KMS-11 (cell line): Measurements from ENCODE around the gene IGFL1.
"Not testable (repeated sequence)": the region's sequence is repeated elsewhere in the genome, so short reads cannot be mapped to it uniquely, and the experiment has no call there.

Source experiments
- H2AFZ ChIP-seq: fragments of 200-600 bp; sonication (generic); 2 replicates; pipeline ENCODE4 v1.6.1; 2016; ENCODE audit warnings: antibody characterized with exemption, mixed run types, low read depth
- H3K27ac ChIP-seq: fragments of 200-600 bp; sonication (generic); 2 replicates; pipeline ENCODE4 v1.6.1; 2016; ENCODE audit warnings: mild to moderate bottlenecking, mixed run types
- H3K27me3 ChIP-seq: fragments of 200-600 bp; sonication (generic); 2 replicates; pipeline ENCODE4 v1.6.1; 2017; ENCODE audit warnings: mild to moderate bottlenecking, low read depth, mixed run types, moderate library complexity; ENCODE audit not compliant: insufficient read depth
- H3K36me3 ChIP-seq: fragments of 200-600 bp; sonication (generic); 2 replicates; pipeline ENCODE4 v1.6.1; 2017; ENCODE audit warnings: mild to moderate bottlenecking, mixed run types; ENCODE audit not compliant: insufficient read depth
- H3K4me1 ChIP-seq: fragments of 200-600 bp; sonication (generic); 2 replicates; pipeline ENCODE4 v1.6.1; 2016; ENCODE audit warnings: mild to moderate bottlenecking, low read depth, mixed run types; ENCODE audit not compliant: poor library complexity, severe bottlenecking
- H3K4me2 ChIP-seq: fragments of 200-600 bp; sonication (generic); 2 replicates; pipeline ENCODE4 v1.7.0; 2016; ENCODE audit warnings: mild to moderate bottlenecking, mixed run types
- H3K4me3 ChIP-seq: fragments of 200-600 bp; sonication (generic); IDR thresholded peaks from 2 replicates; pipeline ENCODE4 v1.6.1; 2017; ENCODE audit warnings: low read depth, low read length, mixed read lengths; ENCODE audit not compliant: insufficient read depth
- H3K79me2 ChIP-seq: fragments of 200-600 bp; sonication (generic); 2 replicates; pipeline ENCODE4 v1.6.1; 2016; ENCODE audit warnings: low read depth, mixed run types; ENCODE audit not compliant: insufficient read depth
- H3K9ac ChIP-seq: fragments of 200-600 bp; sonication (generic); 2 replicates; pipeline ENCODE4 v1.6.1; 2016; ENCODE audit warnings: mild to moderate bottlenecking, mixed run types
- H4K20me1 ChIP-seq: fragments of 200-600 bp; sonication (generic); 2 replicates; pipeline ENCODE4 v1.6.1; 2016; ENCODE audit warnings: mild to moderate bottlenecking, mixed run types; ENCODE audit not compliant: insufficient read depth
- TF ChIP-seq, protein P1 (sequence below): fragments of 200-600 bp; sonication (generic); conservative IDR thresholded peaks from 2 replicates; pipeline ENCODE4 v1.6.1; 2017; ENCODE audit warnings: low read depth, mild to moderate bottlenecking, antibody characterized with exemption, low read length, moderate library complexity, mixed read lengths

IGFL1 gene

DNA sequence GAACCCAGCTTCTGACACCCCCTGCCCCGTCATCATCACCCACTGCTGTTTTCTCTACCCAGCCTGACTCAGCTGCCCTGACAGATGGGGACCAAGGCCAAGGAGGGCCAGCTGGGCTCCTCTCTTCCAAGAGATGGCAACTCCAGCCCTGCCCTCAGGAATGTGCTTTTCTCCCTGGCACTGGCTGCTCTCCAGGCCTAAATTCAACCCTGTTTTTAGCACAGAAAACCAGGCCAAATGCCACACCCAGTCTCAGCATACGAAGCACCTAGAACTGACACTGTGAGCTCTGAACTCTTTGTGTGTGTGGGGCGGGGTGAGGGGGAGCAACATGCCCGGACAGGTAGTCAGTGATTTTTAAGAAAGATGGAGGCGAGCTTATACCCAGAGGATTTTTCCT, 23.4 kb upstream of the IGFL1 start:
- TF ChIP-seq, protein P1, sequence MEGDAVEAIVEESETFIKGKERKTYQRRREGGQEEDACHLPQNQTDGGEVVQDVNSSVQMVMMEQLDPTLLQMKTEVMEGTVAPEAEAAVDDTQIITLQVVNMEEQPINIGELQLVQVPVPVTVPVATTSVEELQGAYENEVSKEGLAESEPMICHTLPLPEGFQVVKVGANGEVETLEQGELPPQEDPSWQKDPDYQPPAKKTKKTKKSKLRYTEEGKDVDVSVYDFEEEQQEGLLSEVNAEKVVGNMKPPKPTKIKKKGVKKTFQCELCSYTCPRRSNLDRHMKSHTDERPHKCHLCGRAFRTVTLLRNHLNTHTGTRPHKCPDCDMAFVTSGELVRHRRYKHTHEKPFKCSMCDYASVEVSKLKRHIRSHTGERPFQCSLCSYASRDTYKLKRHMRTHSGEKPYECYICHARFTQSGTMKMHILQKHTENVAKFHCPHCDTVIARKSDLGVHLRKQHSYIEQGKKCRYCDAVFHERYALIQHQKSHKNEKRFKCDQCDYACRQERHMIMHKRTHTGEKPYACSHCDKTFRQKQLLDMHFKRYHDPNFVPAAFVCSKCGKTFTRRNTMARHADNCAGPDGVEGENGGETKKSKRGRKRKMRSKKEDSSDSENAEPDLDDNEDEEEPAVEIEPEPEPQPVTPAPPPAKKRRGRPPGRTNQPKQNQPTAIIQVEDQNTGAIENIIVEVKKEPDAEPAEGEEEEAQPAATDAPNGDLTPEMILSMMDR = no peak
- Histone ChIP-seq H3K9ac (no peak overlapping the region), H3K4me2 (no peak overlapping the region), H3K27me3 (peaks cover 66% of the 10 kb centered on the region), H3K27ac (no peak overlapping the region), H2AFZ (no peak overlapping the region), H3K4me1 (no peaks in the 10 kb centered on the region), H3K36me3 (no peaks in the 10 kb centered on the region), H4K20me1 (no peaks in the 10 kb centered on the region), H3K79me2 (no peaks in the 10 kb centered on the region), H3K4me3 (no peak overlapping the region)

DNA sequence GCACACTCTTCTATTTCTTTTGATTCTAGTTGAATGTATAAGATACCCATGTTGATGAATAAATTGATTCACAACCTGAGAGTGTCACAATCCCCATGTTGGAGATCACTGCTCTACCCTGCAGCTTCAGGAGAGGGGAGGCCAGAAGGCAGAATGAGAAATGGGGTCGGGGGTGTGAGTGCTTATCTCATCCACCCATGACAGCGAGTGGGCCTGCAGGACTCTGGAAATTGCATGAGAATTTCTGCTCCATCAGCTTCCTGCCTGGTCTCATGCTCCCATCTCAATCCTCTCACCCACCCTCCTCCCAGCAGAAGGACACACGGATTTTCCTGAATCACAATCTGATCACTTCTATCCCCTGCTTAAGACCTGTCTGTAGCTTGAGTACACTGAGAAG, 22.9 kb upstream of the IGFL1 start:
- H3K27me3 ChIP-seq = peaks cover 66% of the 10 kb centered on the region
- no peak overlapping the region for H2AFZ ChIP-seq
- no peaks in the 10 kb centered on the region for H4K20me1 ChIP-seq
- no peak overlapping the region for H3K4me2 ChIP-seq
- H3K27ac ChIP-seq = no peak overlapping the region
- no peaks in the 10 kb centered on the region for H3K4me1 ChIP-seq
- TF ChIP-seq, protein P1 = no peak
- H3K9ac ChIP-seq = no peak overlapping the region
- H3K79me2 ChIP-seq = no peaks in the 10 kb centered on the region
- H3K4me3 ChIP-seq = no peak overlapping the region
- H3K36me3 ChIP-seq = no peaks in the 10 kb centered on the region

DNA sequence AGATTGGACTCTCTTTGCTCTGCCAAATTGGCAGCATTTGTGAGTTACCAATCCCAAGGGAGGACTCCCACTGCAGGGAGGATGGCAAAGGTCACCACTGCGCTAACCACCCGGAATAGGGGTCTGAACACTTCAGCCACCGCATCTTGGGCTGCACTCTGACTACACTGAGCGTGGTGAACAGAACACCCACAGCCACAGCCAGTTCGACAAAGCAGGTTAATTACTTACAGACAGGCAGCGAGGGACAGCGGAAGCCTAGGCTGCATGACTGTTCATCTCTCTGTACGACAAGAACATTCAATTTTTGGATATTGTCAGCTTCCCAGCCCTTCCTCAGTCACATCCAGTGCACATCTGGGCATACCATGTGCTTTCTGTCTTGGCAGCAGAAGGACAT, 21.7 kb upstream of the IGFL1 start:
- not testable (repeated sequence) for H2AFZ ChIP-seq, H3K4me3 ChIP-seq, H3K4me1 ChIP-seq, H3K4me2 ChIP-seq, H3K79me2 ChIP-seq, H3K36me3 ChIP-seq, H4K20me1 ChIP-seq, H3K9ac ChIP-seq, H3K27ac ChIP-seq
- H3K27me3 ChIP-seq = peaks cover 67% of the 10 kb centered on the region

DNA sequence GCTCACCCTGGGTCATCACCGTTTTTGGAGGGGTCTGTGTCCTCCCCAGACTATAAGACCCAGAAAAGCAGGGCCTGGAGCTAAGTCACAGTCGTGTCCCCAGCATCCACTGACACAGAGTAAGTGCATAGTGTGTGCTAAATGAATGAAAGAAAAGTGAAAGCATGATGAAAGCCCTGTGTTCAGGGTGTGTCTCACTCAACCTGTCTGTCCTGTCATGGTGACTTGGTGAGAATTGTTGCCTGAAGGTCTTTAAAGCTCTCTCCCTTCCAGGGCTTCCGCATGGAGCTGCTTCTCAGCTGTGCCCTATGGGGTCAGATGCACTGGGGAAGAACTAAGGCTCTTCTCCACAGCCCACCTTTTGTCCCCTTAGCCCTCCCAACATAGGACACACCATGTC, 20.5 kb upstream of the IGFL1 start:
- Histone ChIP-seq H3K4me2 (no peak overlapping the region), H3K36me3 (no peaks in the 10 kb centered on the region), H2AFZ (no peak overlapping the region), H3K4me1 (no peaks in the 10 kb centered on the region), H3K27me3 (peaks cover 75% of the 10 kb centered on the region), H3K4me3 (no peak overlapping the region), H3K27ac (no peak overlapping the region), H3K79me2 (no peaks in the 10 kb centered on the region), H4K20me1 (no peaks in the 10 kb centered on the region), H3K9ac (no peak overlapping the region)
- TF ChIP-seq, protein P1 = no peak

DNA sequence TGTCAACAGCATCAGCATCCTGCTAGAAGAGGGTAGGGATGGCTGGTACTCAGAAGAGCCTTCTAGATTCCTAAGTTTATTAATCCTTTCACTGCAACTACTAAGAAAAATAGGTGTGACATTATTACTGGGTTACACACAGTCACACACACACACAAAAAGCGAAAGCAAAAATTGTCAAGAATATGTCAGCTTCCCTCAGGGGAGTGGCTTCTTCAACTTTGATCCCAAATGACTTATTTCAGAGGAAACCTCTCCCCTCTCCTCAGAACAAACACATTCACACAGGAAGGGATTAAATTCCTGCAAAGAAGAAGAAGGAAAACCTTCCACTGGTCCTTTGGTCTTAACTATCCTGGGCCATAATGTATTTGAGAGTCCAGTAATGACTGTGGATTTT, 20.1 kb upstream of the IGFL1 start:
- Histone ChIP-seq H3K27me3 (peaks cover 74% of the 10 kb centered on the region), H3K79me2 (no peaks in the 10 kb centered on the region), H3K4me3 (no peak overlapping the region), H4K20me1 (no peaks in the 10 kb centered on the region), H3K4me1 (no peaks in the 10 kb centered on the region), H3K9ac (no peak overlapping the region), H3K36me3 (no peaks in the 10 kb centered on the region), H3K27ac (no peak overlapping the region), H2AFZ (no peak overlapping the region), H3K4me2 (no peak overlapping the region)
- TF ChIP-seq, protein P1 = no peak
